SKM-1 (cell line): ENCODE results near the gene NUCKS1.
"Not testable (repeated sequence)": the region's sequence is repeated elsewhere in the genome, so short reads cannot be mapped to it uniquely, and the experiment has no call there.

Source experiments
- DNase-seq: peaks from one replicate; lab custom pipeline; 2025; ENCODE audit not compliant: unreplicated experiment; lab: John Stamatoyannopoulos, UW

The NUCKS1 gene

GRCh38 chr1:205733438-205734175 is 16.4 kb downstream of the NUCKS1 start:
- DNase-seq: no peak

GRCh38 chr1:205729945-205730610 is 19.9 kb downstream of the NUCKS1 start:
- no peak for DNase-seq

- no peak for DNase-seq
These were observed 23.3 kb downstream of the NUCKS1 start for GRCh38 chr1:205726619-205727125.

- no peak for DNase-seq
These were observed 24.5 kb downstream of the NUCKS1 start for GRCh38 chr1:205725514-205725913.

- DNase-seq: not testable (repeated sequence)
These were observed 29.2 kb downstream of the NUCKS1 start for GRCh38 chr1:205720740-205721139.

- no peak for DNase-seq
These were observed 30.2 kb downstream of the NUCKS1 start for GRCh38 chr1:205719762-205720161.

- no peak for DNase-seq
These were observed 31.0 kb downstream of the NUCKS1 start for GRCh38 chr1:205719015-205719414.

GRCh38 chr1:205716371-205717132 is 33.4 kb downstream of the NUCKS1 start:
- no peak for DNase-seq

- peak; percentile 35 for DNase-seq
These were observed 34.4 kb downstream of the NUCKS1 start for GRCh38 chr1:205715628-205716027.

GRCh38 chr1:205714906-205715246 is 35.1 kb downstream of the NUCKS1 start:
- DNase-seq: no peak

- peak; percentile 52 for DNase-seq
These were observed 35.6 kb downstream of the NUCKS1 start for GRCh38 chr1:205714190-205714905.

GRCh38 chr1:205711105-205712048 is 38.6 kb downstream of the NUCKS1 start:
- peak; percentile 92 for DNase-seq

GRCh38 chr1:205710201-205711062 is 39.5 kb downstream of the NUCKS1 start:
- no peak for DNase-seq

GRCh38 chr1:205709640-205710039 is 40.3 kb downstream of the NUCKS1 start:
- no peak for DNase-seq

- no peak for DNase-seq
These were observed 41.0 kb downstream of the NUCKS1 start for GRCh38 chr1:205709059-205709398.

- DNase-seq: no peak
These were observed 43.1 kb downstream of the NUCKS1 start for GRCh38 chr1:205706601-205707502.

- DNase-seq: peak; percentile 75
These were observed 45.1 kb downstream of the NUCKS1 start for GRCh38 chr1:205704903-205705302.

- DNase-seq: no peak
These were observed 46.9 kb downstream of the NUCKS1 start for GRCh38 chr1:205703072-205703471.
